GM13976 (cell line): ENCODE data around the gene MKRN2.
"Not testable (repeated sequence)": the region's sequence is repeated elsewhere in the genome, so short reads cannot be mapped to it uniquely, and the experiment has no call there.

ENCODE experiments used
- DNase-seq: peaks from one replicate; pipeline ENCODE4 v3.0.0; 2012; ENCODE audit warnings: low spot score
- in situ Hi-C: fragments of 300-500 bp; cut with MboI; formaldehyde crosslinking; loops from one replicate; pipeline ENCODE4 v1.12.0; 2022; ENCODE audit warnings: low sequenced_read_pairs, mixed read lengths, inconsistent platforms; ENCODE audit not compliant: unreplicated experiment
- TF ChIP-seq, protein P1 (sequence below): IDR thresholded peaks from 2 replicates; pipeline ENCODE4 v1.5.1; 2012; ENCODE audit warnings: borderline replicate concordance, mild to moderate bottlenecking; ENCODE audit not compliant: insufficient read depth; ENCODE audit errors: extremely low read depth, missing control alignments, control extremely low read depth

MKRN2 gene

DNA sequence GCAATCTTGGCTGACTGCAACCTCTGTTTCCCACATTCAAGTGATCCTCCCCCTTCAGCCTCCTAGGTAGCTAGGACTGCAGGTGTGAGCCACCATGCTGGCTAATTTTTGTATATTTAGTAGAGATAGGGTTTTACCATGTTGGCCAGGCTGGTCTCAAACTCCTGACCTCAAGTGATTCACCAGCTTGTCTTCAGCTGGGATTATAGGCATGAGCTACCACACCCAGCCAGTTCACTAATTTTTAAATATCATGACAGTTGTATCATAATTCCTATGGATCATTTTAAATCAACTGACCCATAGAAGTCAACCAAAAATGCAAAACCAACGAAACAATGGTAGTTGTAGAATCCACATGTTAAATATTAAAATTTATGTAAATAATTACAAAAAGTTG, 71.9 kb downstream of the MKRN2 start:
- no peak for DNase-seq
- in situ Hi-C loops = no loop called here
- TF ChIP-seq, protein P1, sequence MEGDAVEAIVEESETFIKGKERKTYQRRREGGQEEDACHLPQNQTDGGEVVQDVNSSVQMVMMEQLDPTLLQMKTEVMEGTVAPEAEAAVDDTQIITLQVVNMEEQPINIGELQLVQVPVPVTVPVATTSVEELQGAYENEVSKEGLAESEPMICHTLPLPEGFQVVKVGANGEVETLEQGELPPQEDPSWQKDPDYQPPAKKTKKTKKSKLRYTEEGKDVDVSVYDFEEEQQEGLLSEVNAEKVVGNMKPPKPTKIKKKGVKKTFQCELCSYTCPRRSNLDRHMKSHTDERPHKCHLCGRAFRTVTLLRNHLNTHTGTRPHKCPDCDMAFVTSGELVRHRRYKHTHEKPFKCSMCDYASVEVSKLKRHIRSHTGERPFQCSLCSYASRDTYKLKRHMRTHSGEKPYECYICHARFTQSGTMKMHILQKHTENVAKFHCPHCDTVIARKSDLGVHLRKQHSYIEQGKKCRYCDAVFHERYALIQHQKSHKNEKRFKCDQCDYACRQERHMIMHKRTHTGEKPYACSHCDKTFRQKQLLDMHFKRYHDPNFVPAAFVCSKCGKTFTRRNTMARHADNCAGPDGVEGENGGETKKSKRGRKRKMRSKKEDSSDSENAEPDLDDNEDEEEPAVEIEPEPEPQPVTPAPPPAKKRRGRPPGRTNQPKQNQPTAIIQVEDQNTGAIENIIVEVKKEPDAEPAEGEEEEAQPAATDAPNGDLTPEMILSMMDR = no peak

DNA sequence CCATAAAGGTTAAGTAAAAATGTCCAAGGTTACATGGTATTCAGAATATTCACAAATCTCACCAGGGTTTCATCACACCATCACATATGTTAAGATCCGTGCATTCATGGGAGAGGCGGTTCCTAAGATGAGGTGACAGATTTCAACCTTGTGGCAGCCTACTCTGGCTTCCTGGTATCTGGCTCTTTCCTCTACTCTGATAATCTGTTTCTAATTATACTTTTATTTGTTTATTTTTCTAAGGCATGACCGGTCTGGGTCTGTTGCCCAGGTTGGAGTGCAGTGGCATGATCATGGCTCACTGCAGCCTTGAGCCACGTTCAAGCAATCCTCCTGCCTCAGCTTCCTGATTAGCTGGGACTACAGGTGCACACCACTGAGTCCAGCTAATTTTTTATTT, 72.7 kb downstream of the MKRN2 start:
- TF ChIP-seq, protein P1 = no peak
- DNase-seq = no peak
- in situ Hi-C loops = no loop called here

DNA sequence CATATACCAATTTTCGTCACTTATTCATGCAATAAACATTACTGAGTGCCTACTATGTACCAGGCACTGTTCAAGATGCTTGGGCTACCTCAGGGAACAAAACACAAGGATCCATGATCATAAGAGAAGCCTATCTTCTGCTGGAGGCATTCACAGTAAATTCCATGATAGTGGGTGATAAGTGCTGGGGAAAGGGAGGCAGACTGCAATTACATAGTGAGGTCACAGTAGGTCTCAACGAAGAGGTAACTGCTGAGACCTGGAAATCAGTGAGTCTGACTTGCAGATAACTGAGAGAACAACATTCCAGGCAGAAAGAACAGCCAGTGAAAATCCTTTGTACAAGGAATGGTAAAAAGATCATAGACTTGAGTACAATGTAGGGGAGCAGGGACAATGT, 73.4 kb downstream of the MKRN2 start:
- in situ Hi-C loops = no loop called here
- no peak for DNase-seq

DNA sequence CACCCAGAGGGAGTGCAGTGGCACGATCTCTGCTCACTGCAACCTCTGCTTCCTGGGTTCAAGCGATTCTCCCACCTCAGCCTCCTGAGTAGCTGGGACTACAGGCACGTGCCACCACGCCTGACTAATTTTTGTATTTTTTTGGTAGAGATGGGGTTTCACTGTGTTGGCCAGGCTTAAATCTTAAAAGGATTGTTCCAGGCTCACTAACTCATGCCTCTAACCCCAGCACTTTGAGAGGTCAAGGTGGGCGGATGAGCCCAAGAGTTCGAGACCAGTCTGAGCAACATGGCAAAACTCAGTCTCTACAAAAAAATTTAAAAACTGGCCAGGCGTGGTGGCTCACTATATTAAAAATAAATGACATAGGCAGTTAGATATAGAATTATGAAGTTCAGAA, 74.0 kb downstream of the MKRN2 start:
- DNase-seq, in situ Hi-C loops: not testable (repeated sequence)

More for the DNA sequence above, 73.4 kb downstream of the MKRN2 start:
- TF ChIP-seq, protein P1 = no peak

DNA sequence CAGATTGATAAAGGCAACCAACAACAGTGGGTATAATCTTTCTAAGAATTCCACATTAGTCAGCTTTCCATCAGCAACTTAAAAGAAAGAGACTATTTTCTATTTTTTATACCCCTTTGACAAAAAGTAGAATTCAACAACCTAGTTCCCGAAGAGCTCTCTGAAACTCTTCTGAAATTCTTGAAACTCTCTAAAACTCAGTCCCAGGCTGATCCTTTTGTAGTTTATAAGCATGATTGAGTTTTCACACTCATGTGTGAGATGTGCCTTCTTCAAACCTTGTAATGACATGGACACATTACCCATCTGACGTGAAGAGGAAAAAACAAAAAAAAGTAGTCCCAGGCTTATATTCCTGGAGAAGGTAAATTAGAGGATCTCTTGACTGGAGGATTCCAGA, 75.6 kb downstream of the MKRN2 start:
- TF ChIP-seq, protein P1 = no peak
- in situ Hi-C loops = no loop called here
- no peak for DNase-seq

DNA sequence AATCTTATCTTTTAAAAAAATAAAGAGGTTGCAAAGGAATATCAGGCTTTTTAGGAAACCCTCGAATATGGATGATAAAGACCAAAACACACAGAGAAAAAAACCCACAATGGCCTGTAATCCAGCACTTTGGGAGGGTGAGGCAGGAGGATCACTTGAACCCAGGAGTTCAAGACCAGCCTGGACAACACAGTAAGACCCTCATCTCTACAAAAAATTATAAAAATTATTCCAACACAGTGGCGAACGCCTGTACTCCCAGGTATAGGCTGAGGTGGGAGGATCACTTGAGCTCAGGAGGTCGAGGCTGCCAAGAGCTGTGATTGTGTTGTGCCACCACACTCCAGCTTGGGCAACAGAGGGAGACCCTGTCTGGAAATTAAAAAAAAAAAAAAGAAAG, 76.2 kb downstream of the MKRN2 start:
- in situ Hi-C loops = no loop called here
- no peak for DNase-seq
- TF ChIP-seq, protein P1 = no peak
